ENCODE results near the gene KLF6.
A peak's percentile ranks its signal among the peaks of the same experiment; 100 is the strongest.

KLF6 gene

DNA sequence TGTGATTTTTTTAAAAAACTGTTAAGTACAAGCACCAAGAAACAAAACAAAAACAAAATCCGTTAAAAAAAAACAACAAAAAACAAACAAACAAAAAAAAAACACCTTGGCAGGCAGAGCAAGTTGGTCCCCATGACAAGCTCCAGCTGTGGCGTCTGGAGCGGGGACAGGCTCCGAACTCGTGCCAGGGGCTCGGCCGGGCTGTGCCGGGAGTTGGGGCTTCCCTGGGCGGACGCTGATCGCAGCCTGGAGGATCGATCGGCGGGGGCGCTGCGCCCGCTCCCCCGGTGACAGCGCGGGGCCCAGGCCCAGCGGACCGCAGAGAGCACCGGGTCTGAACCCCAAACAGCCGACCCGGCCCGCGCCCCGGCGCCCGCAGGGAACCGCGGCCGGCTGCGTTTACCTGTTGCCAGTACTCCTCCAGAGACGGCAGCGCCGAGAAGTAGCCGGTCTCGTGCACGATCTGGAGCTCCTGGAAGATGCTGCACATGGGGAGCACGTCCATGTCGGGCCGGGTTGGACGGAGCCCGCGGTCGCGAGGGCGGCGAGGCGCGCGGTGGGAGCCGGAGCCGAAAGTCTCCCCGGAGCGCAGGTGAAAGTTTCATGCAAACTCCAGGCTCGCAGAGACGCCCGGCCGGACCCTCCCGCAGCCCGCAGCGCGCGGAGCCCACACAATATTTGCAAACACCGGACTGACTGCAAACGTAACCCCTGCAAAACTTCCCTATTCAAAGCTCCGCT lies at the start of gene KLF6:
TSS of gene KLF6 (minus strand) at position 700 of the 741 bp plus-strand sequence. CDS start at position 505, 195 bp downstream.
- DNase-seq (ENCODE audit: low read depth): no peak

DNA sequence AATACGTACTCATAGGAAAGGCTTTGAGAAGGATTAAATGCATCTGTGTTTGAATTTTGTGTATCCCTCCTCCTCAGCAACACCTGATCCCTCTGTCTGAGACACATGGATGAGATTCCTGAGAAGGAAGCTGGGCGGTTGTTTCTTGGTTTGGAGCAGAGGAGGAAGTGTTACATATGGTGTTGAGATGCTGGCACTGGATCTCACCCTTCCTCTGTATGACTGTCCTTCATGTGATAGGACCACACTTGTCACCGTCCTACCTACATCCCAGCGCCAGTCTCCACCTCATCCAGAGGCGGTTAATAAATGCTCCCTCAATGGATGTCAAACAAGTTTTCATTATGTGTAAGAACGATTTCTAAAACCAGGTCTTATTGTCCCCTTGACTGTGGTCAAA lies 49.4 kb upstream of the KLF6 start:
- DNase-seq (ENCODE audit: low read depth): no peak

DNA sequence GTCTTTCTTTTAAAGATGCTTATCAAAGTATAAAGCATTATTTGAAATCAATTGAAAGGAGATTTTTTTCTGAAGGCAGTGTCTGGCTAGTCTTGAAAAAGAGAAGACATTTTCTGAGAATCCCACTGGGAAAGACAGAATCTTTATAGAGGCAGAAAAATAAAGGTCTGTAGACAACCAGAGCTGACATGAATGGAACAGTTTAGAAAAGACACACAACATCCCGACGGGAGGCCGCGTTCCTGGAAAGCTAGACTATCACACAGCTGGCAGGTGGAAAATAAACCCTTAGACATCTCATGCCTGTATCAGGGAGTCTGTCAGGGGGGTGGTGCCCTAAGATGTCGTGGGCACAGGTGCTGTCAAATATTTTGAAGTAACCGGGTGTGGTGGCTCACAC lies 48.0 kb upstream of the KLF6 start:
- no peak for DNase-seq (ENCODE audit: low read depth)

DNA sequence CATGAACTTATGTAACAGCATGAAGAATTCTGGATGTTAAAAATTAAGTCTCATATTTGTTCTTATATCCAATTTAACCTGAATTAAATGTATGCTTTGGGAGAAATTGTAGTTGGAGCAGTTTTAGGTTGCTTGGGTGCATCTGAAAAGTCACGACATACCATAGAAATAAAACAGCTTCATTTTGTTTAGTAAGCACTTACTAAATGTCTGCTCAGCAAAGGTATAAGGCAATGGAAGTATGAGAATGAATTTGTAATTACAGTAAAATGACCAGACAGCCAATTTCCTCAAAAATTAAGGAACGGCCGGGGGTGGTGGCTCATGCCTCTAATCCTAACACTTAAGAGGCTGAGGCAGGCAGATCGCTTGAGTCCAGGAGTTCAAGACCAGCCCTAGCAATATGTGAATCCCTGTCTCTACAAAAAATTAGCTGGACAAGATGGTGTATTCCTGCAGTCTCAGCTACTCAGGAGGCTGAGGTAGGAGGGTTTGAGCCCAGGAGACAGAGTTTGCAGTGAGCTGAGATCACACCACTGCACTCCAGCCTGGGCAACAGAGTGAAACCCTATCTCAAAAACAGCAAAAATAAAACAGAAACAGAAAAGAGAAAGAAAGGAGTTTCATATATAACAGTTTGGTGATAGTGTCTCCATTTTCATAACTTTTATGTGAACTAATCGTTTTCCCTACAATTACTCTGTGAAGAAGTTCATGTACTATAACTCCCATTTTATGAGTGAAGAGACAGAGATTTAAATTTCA lies 47.2 kb upstream of the KLF6 start:
- DNase-seq (ENCODE audit: low read depth): no peak

DNA sequence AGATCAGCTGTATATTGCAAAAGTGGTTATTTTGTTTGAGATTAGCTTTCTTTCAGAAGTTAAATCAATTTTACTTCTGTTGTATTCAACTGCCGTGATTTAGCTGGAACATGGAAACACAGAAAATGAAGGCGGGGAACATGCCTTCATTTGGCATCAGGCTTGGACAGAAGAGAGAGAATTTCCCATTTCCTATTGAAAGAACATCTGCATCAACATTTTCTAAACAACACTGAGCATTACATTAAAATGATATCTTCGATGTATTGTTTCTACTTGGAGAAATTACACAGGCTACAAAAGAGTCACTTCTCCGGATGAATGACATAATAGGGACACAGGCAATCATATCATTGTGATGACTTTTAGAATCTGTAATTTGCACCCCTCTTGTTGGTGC lies 46.6 kb upstream of the KLF6 start:
- no peak for DNase-seq (ENCODE audit: low read depth)

DNA sequence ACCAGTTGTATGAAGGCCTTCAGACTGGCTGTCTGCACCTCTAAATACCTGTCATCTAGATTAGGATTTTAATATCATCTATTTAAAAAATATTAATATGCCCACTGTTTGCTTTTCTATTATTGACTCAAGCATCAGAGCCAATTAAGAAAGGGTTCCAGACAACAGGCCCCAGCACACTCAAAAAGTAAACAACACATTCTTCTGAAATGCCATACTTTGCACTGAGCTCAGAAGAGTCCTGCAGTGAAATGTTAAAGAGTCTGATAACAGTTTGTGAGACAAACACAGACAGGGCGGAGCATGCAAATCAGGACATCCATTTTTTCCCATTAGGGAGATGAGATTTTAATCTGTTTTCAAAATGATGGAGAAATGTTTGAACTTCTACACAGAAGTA lies 45.9 kb upstream of the KLF6 start:
- DNase-seq (ENCODE audit: low read depth): no peak

DNA sequence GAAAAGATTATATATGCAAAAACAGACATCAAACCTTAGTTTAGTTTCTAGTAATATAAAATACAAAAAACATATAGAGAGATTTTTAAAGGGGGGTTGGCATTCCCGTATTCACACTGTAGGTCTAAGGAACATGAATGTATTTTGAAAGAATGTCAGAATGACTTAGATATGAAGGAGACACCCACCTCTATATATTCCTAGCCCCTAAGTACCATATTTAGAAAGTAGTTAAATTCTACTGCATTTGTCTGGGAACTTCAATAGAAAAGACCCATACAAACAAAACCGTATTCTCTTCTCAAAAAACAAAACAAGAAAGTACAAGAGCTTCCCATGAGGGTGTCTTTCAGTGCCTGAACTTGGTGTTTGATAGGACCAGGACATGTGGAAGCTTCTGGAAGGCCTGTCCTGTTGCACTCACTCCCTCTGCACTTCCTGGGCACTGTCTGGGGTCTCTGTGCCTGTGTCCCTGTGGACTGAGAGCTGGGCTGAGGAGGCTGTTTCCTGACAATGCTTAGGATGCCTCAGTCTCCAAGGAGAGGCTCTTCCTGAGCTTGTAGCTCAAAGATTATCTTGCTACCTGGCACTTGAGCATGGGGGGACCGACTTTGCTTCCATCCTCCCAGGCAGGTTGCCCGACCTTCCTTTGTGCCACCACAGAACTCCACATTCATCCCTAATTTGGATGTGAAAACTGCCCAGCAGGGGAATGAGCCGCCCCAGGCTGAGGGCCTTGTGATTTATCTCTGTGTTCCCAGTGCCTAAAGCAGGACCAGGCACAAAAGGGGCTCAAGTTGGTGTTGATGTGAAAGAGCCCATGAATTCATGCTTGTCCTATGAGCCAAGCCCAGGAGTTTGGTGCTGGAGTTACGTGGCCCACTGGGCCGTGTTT lies 44.4 kb upstream of the KLF6 start:
- no peak for DNase-seq (ENCODE audit: low read depth)

DNA sequence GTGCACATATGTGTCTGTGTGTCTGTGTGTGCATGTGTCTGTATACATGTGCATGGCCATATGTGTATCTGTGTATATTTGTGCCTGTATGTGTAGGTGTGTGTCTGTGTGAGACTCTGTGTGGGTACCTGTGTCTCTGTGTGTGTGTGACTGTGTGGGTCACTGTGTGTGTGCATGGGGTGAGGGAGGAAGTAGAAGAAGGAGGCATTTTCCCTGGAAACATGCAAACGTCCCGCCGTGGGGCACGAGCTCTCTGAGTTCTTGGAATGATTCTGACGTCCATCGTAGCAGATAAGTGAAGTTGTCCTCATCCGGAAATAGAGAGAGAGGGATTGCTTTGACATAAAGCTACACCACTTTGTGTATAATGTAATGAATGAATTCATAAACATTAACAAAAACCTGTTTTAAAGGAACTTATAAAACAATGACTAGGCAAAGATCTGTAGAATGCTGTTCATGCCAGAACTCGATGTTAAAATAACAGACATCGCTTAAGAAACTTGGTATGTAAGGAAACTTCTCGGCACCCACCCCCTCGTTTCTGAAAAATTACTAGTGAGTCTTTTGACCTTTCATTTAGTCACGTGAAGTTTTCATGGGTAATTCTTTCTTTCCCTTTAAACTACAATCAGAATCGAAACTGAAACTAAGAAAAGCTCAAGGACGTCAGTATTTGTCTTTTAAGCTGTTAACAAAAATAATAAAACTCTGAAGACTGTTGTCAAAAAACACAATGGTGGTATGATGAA lies 43.6 kb upstream of the KLF6 start:
- no peak for DNase-seq (ENCODE audit: low read depth)

DNA sequence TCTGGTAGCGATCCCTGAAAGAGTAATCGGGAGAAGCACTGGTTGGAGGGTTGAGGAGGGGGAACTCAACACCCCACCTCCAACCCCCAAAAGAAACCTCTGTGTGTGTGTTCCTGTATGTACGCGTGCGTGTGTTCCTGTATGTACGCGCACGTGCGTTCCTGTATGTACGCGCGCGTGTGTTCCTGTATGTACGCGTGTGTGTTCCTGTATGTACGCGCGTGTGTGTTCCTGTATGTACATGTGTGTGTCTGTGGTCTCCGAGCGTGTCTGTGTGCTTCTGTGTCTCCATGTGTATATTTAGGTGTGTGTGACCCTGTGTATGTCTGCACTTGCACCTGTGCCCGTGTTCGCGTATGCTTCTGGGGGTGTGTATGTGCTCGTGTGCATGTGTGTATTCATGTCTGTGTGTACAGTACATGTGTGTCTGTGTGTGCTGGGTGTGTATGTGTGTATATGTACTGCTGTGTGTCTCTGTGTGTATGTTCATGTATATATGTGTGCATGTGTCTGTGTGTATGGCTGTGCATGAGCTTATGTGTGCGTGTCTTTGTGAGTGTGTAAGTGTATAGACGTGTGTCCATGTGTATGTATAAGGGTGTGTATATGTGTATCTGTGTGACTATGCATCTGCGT lies 42.9 kb upstream of the KLF6 start:
- DNase-seq (ENCODE audit: low read depth): no peak

DNA sequence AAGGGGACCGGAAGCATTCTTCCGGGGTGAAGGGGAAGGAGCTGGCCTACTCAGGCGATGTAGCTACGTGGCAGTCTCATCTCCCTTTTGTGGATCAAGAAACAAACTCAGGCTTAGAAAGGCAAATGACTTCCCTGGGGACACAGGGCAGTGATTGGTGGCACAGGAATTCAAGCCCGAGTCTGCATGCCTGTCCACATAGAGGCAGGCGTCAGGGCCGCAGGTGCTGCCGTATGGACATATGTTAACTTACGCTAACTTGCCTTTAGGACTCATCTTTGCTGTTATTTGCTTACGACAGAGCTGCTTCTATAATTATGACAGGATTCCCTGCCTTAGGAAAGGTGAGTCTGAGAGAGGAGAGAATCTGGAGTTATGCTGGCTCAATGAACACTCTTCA lies 42.3 kb upstream of the KLF6 start:
- DNase-seq (ENCODE audit: low read depth): no peak

DNA sequence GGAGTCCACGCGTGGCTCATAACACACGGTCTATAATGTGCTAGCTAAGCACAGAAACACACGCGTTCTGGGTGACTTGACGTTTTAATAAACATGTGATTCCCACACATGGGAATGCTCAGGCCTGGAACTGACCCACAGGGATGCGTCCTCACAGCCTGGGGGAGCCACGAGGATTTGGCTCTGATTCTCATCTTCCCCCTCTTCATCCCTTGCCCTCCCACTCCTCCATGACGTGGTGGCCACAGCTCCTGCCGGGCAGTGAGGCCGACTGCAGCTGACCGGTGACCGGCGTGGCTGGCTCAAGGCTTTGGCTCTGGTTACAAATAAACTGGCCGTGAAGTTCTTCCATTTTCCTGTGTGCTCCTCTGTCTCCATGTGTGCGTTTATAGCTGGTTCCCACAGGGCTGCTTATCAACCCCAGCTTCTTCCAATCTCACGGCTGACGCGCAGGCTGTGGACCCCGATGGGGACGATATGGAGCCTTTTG lies 40.9 kb upstream of the KLF6 start:
- no peak for DNase-seq (ENCODE audit: low read depth)

DNA sequence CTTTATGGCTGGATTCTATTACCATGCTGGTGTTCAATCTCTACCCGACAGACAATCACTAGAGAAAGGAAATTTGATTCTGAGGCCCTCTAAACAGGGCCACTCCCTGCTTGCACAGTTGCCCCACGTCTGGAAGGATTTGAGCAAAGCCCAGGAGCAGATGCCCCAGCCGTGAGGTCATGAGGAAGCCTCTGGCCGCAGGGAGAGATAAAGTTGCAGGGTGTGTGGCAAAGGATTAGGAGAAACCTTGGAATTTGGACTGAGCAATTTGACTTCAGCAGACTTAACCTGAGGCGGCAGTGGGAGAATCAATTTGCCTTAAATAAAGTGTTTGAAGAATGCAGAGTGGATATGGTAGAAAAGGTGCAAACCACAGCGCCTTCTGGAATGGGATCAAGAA lies 40.2 kb upstream of the KLF6 start:
- DNase-seq (ENCODE audit: low read depth): peak; percentile 79

DNA sequence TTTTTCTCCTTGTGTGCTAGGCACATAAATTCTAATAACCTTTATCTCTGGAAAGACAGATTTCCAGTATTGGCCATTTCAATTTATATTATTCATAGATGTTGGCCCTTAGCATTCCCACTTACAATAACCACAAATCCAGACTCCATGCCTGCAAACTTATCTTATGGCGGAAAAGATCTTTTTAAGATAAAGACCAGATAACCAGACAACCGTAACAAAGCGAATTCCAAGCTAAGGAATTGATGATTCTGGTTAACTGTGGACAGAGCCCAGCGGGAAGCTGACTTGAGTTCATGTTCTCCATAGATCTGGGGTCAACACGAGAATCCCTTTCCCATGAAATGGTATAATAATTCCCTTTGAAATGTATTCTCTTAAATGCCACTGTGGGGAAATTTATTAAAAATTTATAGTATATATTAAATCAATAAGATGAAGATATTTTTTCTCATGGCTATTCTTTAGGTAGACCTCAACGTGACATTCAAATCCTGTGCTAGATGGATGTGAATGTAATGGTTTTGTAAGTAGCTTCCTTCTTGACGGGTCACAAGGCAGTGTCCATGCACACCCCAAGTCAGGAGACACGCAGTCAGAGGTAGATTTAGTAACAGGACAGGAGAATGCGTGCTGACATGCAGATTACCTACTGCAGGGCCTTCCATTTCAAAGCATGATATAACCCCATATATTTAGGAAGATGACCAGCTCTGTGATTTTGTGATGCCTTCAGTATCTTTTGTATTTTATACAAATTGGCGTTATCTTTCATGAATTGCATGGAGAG lies 37.7 kb upstream of the KLF6 start:
- DNase-seq (ENCODE audit: low read depth): no peak

DNA sequence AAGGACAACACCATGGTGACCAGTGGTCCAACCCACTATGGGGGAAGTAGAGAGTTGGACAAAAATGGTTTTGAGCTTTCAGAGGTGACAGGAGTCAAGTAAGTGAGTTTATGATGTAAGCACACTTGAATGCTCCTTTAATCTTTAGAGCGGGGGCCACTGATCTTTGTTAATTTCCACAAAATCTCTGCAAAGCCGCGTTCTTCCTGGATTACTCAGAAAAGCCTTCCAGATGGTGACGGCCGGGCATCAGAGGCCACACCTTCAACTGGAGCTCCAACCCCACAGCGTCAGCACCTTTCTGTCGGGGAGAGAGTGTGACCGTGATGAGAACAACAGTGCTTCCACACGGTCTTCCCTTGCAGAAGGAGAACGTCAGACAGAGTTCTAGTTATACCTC lies 35.2 kb upstream of the KLF6 start:
- DNase-seq (ENCODE audit: low read depth): peak; percentile 75

DNA sequence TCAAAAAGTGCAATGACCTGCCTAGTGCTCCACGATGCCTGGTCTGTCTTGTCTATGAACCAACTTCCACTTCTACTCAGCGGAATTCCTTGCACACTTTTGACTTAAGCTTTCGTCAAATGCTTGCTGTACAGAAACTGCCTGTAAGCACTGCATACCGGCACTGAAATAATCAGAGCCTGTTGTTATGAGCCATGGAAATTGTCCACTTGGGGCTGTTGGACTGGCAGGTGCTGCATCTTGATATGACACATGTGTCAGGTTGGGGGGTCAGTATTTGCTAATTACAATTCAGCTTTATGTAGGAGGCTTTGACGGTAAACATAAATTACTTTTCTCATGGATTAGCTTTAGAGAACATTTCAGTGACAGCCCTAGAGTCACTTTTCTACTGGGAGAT lies 32.0 kb upstream of the KLF6 start:
- no peak for DNase-seq (ENCODE audit: low read depth)

DNA sequence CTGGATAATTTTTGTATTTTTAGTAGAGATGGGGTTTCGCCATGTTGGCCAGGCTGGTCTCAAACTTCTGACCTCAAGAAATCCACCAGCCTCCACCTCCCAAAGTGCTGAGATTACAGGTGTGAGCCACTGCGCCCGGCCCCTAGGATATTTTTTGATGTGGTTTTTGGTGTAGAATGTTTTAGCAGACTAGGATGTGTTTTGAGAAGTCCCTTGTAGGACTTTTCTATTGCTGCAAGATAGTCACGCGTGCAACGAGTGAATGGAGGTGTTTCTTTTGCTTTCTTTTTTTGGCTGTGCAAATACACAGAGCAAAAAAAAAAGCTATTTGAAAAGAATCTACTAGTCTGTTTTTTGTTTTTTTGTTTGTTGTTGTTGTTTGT lies 29.8 kb upstream of the KLF6 start:
- DNase-seq (ENCODE audit: low read depth): no peak

DNA sequence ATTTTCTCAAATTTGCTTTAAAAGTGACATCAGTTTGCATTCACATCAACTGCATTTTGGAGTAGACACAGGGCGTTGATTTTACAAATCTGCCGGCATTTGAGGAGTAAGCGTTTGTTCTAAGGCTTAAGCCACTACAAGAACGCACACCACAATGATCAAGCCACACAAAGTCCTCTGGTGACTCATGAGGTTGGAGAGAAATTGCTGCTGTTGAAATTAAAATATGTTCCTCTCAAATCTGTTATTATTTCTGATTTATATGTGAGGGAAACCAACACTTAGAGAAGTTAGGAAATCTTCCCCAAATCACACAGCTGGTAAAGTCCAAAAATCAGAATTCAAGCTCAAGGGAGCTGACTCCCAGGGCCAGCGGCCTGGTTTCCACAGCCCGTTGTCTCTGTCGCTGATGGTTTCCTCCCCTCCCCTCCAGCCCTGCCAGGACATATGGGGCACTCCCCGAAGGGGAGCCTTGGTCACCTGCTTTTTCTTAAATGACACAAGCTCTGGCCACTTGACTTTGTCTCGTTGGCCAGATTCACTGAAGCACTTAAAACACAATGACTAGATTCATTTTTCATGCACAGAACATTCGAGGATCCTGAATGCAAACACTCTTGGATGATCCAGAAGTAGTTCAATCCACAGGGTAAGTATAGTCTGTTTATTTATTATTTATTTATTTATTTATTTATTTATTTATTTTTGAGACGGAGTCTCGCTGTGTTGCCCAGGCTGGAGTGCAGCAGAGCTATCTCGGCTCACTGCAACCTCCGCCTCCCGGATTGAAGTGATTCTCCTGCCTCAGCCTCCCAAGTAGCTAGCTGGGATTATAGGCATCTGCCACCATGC lies 29.2 kb upstream of the KLF6 start:
- DNase-seq (ENCODE audit: low read depth): no peak

DNA sequence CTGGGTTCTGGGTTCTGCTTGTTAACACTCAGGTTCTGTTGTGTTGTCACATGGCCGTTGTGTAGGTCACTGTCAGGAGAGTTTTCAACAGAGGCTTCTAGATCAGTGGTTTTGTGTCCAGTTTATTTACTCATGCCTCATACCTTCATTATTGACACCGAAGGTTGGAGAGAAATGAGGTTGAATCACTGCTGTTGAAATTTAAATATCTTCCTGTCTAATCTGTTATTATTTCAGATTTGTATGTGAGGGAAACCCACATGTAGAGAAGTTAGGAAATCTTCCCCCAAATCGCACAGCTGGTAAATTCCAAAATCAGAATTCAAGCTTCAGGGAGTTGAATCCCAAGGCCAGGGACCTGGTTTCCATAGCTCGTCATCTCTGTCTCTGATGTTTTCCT lies 28.3 kb upstream of the KLF6 start:
- no peak for DNase-seq (ENCODE audit: low read depth)

DNA sequence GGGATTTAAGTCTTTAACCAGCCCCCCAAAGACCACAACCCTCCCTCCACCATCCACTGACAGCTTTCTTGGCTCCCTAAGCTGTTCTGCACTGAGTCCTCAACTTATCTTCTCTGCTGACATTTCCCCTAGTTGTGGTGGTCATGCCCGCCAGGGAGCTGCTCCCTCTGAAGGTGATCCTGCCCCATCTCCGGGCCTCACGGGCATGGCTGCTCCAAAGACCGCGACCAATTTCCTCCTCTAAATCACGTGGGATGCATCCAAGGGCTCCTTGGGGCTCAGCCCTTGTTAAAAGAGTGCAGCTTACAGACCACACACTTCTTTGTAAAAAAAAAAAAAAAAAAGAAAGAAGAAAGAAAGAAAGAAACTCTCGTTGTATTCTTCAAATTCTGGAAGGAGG lies 27.1 kb upstream of the KLF6 start:
- DNase-seq (ENCODE audit: low read depth): no peak

Data from HS-27A (cell line).